ENCODE measurements around the gene CPPED1. TPM values are rescaled to one million over a fixed set of nuclear protein-coding genes. Genes with fewer than 3 reads are reported as not detected.

Gene CPPED1
- polyA plus RNA-seq, 3 donors: 100 to 292 (median 259) TPM

DNA sequence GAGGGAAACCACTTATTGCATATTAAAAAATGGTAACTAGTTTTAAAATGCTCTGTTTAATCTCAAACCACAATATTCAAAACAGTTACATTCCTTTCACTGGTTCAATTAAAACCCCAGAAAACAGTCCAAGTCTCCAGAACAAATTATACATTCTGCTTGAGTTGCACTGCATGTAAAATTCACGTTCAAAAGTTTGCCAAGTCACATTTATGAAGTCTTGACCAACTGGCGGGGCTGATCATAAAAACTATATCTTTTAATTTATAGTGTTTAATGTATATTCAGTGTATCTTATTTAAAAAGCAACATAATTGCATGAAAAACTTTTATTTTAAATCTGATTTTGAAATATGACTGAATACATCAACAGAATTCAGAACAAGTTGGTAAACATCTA, 25.0 kb downstream of the CPPED1 start:
- Mint-ChIP-seq H3K27me3 (ENCODE audit: low read depth in 3 of 3) (peaks cover 0 to 2% (median 0%) of the 10 kb centered on the region in 3 donors), H3K4me1 (peaks cover 2% of the 10 kb centered on the region), H3K9me3 (peaks cover 0 to 5% (median 0%) of the 10 kb centered on the region in 7 donors), H3K4me3 (no peak overlapping the region), H3K27ac (no peak overlapping the region), H3K36me3 (peaks cover 42 to 86% of the 10 kb centered on the region in 2 donors)
- H4K20me1 ChIP-seq (ENCODE audit: insufficient read depth, low read length): peaks cover 100% of the 10 kb centered on the region
- no peak for DNase-seq
- WGBS (ENCODE audit: insufficient coverage): no CpG with 5 or more reads among the region's 2 CpGs
- peaks cover 66 to 87% of the 10 kb centered on the region in 2 donors for H3K36me3 ChIP-seq (replicated peaks in 1 of 2; ENCODE audit: control insufficient read depth in 1 of 2, insufficient read depth in 2 of 2, low read length in 2 of 2)
- no peak overlapping the region for H3K9ac ChIP-seq (ENCODE audit: insufficient read depth, low read length, poor library complexity, severe bottlenecking)
- TF ChIP-seq, protein P1, sequence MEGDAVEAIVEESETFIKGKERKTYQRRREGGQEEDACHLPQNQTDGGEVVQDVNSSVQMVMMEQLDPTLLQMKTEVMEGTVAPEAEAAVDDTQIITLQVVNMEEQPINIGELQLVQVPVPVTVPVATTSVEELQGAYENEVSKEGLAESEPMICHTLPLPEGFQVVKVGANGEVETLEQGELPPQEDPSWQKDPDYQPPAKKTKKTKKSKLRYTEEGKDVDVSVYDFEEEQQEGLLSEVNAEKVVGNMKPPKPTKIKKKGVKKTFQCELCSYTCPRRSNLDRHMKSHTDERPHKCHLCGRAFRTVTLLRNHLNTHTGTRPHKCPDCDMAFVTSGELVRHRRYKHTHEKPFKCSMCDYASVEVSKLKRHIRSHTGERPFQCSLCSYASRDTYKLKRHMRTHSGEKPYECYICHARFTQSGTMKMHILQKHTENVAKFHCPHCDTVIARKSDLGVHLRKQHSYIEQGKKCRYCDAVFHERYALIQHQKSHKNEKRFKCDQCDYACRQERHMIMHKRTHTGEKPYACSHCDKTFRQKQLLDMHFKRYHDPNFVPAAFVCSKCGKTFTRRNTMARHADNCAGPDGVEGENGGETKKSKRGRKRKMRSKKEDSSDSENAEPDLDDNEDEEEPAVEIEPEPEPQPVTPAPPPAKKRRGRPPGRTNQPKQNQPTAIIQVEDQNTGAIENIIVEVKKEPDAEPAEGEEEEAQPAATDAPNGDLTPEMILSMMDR (IDR thresholded peaks at IDR 0.05): no peak
- no peaks in the 10 kb centered on the region for H3K27me3 ChIP-seq (ENCODE audit: control insufficient read depth in 2 of 2, insufficient read depth in 2 of 2, low read length in 2 of 2)
- no peaks in the 10 kb centered on the region for H3K4me1 ChIP-seq (ENCODE audit: control insufficient read depth in 1 of 2, insufficient read depth in 2 of 2, low read length in 2 of 2)
- no peak overlapping the region for H3K4me3 ChIP-seq (replicated peaks in 1 of 3; ENCODE audit: low read depth in 2 of 3, low read length in 3 of 3)
- H3K4me2 ChIP-seq (replicated peaks; ENCODE audit: extremely low read depth, low read length, poor library complexity, severe bottlenecking): no peak overlapping the region
- intact Hi-C loops (cut with micrococcal nuclease): no loop called here
- peaks cover 0 to under 1% of the 10 kb centered on the region in 2 donors for H3K9me3 ChIP-seq (replicated peaks in 1 of 2; ENCODE audit: control insufficient read depth in 1 of 2, insufficient read depth in 1 of 2, low read length in 2 of 2)
- H2AFZ ChIP-seq (ENCODE audit: insufficient read depth, low read depth, low read length, poor library complexity, severe bottlenecking): no peak overlapping the region
- no peak overlapping the region for H3K27ac ChIP-seq (ENCODE audit: low read depth in 1 of 2, low read length in 2 of 2)
- peaks cover 61% of the 10 kb centered on the region for H3K79me2 ChIP-seq (ENCODE audit: insufficient read depth, low read length)

DNA sequence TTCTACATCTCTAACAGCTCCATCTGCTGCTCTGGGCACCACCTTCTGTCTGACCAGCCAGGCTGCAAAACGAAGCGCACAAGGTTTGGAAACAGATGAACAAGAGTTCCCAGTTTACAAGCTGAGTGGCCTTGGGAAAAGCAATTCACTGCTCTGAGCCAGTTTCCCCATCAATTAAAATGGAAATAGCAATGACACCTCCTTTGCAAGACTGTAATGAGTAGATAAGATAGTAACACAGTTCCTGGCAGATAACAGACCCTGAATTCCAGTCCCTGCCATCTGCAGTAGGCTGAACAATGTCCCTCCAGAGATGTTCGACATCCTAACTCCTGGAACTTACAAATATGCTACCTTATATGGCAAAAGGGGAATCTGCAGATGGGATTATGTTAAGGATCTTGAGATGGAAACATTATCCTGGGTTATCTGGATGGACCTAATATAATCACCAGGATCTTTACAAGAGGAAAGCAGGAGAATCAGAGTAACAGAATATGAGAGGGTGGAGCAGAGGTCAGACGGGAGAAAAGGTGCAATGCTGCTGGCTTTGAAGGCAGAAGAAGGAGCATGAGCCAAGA, 27.9 kb downstream of the CPPED1 start:
- peaks cover 0 to 5% (median 0%) of the 10 kb centered on the region in 7 donors for H3K9me3 Mint-ChIP-seq
- Histone ChIP-seq H4K20me1 (ENCODE audit: insufficient read depth, low read length) (peaks cover 100% of the 10 kb centered on the region), H3K4me3 (replicated peaks in 1 of 3; ENCODE audit: low read depth in 2 of 3, low read length in 3 of 3) (no peak overlapping the region), H3K9ac (ENCODE audit: insufficient read depth, low read length, poor library complexity, severe bottlenecking) (no peak overlapping the region), H3K27ac (ENCODE audit: low read depth in 1 of 2, low read length in 2 of 2) (no peak overlapping the region), H3K36me3 (replicated peaks in 1 of 2; ENCODE audit: control insufficient read depth in 1 of 2, insufficient read depth in 2 of 2, low read length in 2 of 2) (peaks cover 75 to 97% of the 10 kb centered on the region in 2 donors), H3K4me2 (replicated peaks; ENCODE audit: extremely low read depth, low read length, poor library complexity, severe bottlenecking) (no peak overlapping the region), H3K9me3 (replicated peaks in 1 of 2; ENCODE audit: control insufficient read depth in 1 of 2, insufficient read depth in 1 of 2, low read length in 2 of 2) (no peaks in the 10 kb centered on the region), H2AFZ (ENCODE audit: insufficient read depth, low read depth, low read length, poor library complexity, severe bottlenecking) (no peak overlapping the region), H3K4me1 (ENCODE audit: control insufficient read depth in 1 of 2, insufficient read depth in 2 of 2, low read length in 2 of 2) (no peaks in the 10 kb centered on the region), H3K27me3 (ENCODE audit: control insufficient read depth in 2 of 2, insufficient read depth in 2 of 2, low read length in 2 of 2) (no peaks in the 10 kb centered on the region), H3K79me2 (ENCODE audit: insufficient read depth, low read length) (peaks cover 63% of the 10 kb centered on the region)
- no peak for DNase-seq
- TF ChIP-seq, protein P1 (IDR thresholded peaks at IDR 0.05): no peak
- H3K4me1 Mint-ChIP-seq: no peaks in the 10 kb centered on the region
- 100% methylated on average over 3 of the region's 4 CpGs for WGBS (ENCODE audit: insufficient coverage)
- no peaks in the 10 kb centered on the region for H3K27me3 Mint-ChIP-seq (ENCODE audit: low read depth in 3 of 3)
- H3K27ac Mint-ChIP-seq: peak overlapping the region in 1 of 7 donors; percentile 32
- intact Hi-C loops (cut with micrococcal nuclease): no loop called here
- H3K4me3 Mint-ChIP-seq: no peak overlapping the region
- peaks cover 41 to 92% of the 10 kb centered on the region in 2 donors for H3K36me3 Mint-ChIP-seq
